Measurements from ENCODE around the gene APEH. TPM values are rescaled to one million over a fixed set of nuclear protein-coding genes. Genes with fewer than 3 reads are reported as not detected.
"Not testable (repeated sequence)": the region's sequence is repeated elsewhere in the genome, so short reads cannot be mapped to it uniquely, and the experiment has no call there.

APEH gene
- total RNA-seq, 1 experiment from 2014 or later: 215 TPM

DNA sequence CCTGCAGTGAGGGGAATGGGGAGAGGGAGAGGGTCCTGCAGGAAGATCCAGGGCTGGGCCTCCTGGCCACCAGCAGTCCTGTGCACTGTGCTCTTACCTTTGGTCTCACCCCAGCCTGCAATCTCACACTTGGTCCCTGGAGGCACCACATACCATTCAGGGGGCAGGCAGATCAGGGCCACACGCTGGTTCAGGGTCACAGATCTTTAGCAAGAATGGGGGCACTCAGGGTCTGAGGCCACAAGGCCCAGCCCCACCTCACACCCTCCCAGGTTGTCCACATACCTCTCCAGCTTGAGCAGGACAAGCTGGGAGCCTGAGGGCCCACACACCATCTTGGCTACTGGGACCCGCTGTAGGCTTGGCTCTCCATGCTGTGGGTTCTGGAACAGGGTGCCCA lies 10.3 kb downstream of the APEH start:
- not testable (repeated sequence) for H3K27me3 ChIP-seq (ENCODE audit: insufficient read depth, low read length); H3K27ac Mint-ChIP-seq; H3K4me3 Mint-ChIP-seq; H3K27ac ChIP-seq (ENCODE audit: insufficient read length, low read depth, low read length); H4K8ac ChIP-seq (replicated peaks; ENCODE audit: insufficient read length, low read depth, low read length); H3K9me3 ChIP-seq (ENCODE audit: control insufficient read depth, low read depth, low read length); H3K56ac ChIP-seq (ENCODE audit: insufficient read length, low read depth, low read length); H3K9me3 Mint-ChIP-seq; H2AK5ac ChIP-seq (ENCODE audit: insufficient read length, low read length); H3K23me2 ChIP-seq (ENCODE audit: insufficient read length, low read depth, low read length, poor library complexity, severe bottlenecking); H3K79me2 ChIP-seq (ENCODE audit: insufficient read depth, low read length); H3K79me1 ChIP-seq (ENCODE audit: insufficient read depth, low read depth, low read length, poor library complexity, severe bottlenecking); H3K4me1 ChIP-seq (ENCODE audit: insufficient read depth, low read length); H3K27me3 Mint-ChIP-seq (ENCODE audit: low read depth); H2BK5ac ChIP-seq (ENCODE audit: insufficient read length, low read length); H2BK20ac ChIP-seq (ENCODE audit: low read depth, low read length, poor library complexity, severe bottlenecking); H2AFZ ChIP-seq (ENCODE audit: low read length); H2BK120ac ChIP-seq (ENCODE audit: low read depth, low read length, poor library complexity, severe bottlenecking); H4K20me1 ChIP-seq (ENCODE audit: control insufficient read depth, insufficient read depth, insufficient read length); H3K4ac ChIP-seq (ENCODE audit: low read depth, low read length); H2BK15ac ChIP-seq (ENCODE audit: low read depth, low read length); DNase-seq; H3T11ph ChIP-seq (ENCODE audit: low read length); H3K4me2 ChIP-seq (ENCODE audit: insufficient read depth, insufficient read length, low read length); H4K91ac ChIP-seq (ENCODE audit: insufficient read length, low read depth, low read length); H3K9ac ChIP-seq (ENCODE audit: extremely low read depth, insufficient read length, low read length); H4K5ac ChIP-seq (ENCODE audit: insufficient read length, low read depth, low read length); H3K18ac ChIP-seq (ENCODE audit: insufficient read length, low read depth, low read length); H3K14ac ChIP-seq (ENCODE audit: insufficient read depth, low read length); H3K23ac ChIP-seq (ENCODE audit: insufficient read length, low read depth, low read length); H2BK12ac ChIP-seq (ENCODE audit: insufficient read length, low read depth, low read length)
- Mint-ChIP-seq H3K36me3 (ENCODE audit: insufficient read depth in 1 of 3, low read depth in 3 of 3) (peaks cover 17 to 45% (median 42%) of the 10 kb centered on the region in 3 experiments; a peak in 6 of 7 replicates), H3K4me1 (peaks cover 11 to 22% of the 10 kb centered on the region in 2 experiments)
- no CpG with 5 or more reads among the region's 2 CpGs for WGBS (ENCODE audit: extremely low coverage, insufficient read length, low lambda C conversion rate)
- TF ChIP-seq, protein P1, sequence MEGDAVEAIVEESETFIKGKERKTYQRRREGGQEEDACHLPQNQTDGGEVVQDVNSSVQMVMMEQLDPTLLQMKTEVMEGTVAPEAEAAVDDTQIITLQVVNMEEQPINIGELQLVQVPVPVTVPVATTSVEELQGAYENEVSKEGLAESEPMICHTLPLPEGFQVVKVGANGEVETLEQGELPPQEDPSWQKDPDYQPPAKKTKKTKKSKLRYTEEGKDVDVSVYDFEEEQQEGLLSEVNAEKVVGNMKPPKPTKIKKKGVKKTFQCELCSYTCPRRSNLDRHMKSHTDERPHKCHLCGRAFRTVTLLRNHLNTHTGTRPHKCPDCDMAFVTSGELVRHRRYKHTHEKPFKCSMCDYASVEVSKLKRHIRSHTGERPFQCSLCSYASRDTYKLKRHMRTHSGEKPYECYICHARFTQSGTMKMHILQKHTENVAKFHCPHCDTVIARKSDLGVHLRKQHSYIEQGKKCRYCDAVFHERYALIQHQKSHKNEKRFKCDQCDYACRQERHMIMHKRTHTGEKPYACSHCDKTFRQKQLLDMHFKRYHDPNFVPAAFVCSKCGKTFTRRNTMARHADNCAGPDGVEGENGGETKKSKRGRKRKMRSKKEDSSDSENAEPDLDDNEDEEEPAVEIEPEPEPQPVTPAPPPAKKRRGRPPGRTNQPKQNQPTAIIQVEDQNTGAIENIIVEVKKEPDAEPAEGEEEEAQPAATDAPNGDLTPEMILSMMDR (conservative IDR thresholded peaks at IDR 0.05): peak; percentile 18; the same call in 1 of the 3 replicates

- not testable (repeated sequence) for H2BK12ac ChIP-seq (ENCODE audit: insufficient read length, low read depth, low read length); DNase-seq; H2BK15ac ChIP-seq (ENCODE audit: low read depth, low read length); H3K4me1 ChIP-seq (ENCODE audit: insufficient read depth, low read length); H3K4me2 ChIP-seq (ENCODE audit: insufficient read depth, insufficient read length, low read length); H2BK120ac ChIP-seq (ENCODE audit: low read depth, low read length, poor library complexity, severe bottlenecking); H3K9me3 Mint-ChIP-seq; H3K18ac ChIP-seq (ENCODE audit: insufficient read length, low read depth, low read length); H3K23me2 ChIP-seq (ENCODE audit: insufficient read length, low read depth, low read length, poor library complexity, severe bottlenecking); H3K27ac Mint-ChIP-seq; H3K4ac ChIP-seq (ENCODE audit: low read depth, low read length); H4K8ac ChIP-seq (replicated peaks; ENCODE audit: insufficient read length, low read depth, low read length); H3K79me2 ChIP-seq (ENCODE audit: insufficient read depth, low read length); H3T11ph ChIP-seq (ENCODE audit: low read length); H2AFZ ChIP-seq (ENCODE audit: low read length); H3K9ac ChIP-seq (ENCODE audit: extremely low read depth, insufficient read length, low read length); H4K20me1 ChIP-seq (ENCODE audit: control insufficient read depth, insufficient read depth, insufficient read length); H3K79me1 ChIP-seq (ENCODE audit: insufficient read depth, low read depth, low read length, poor library complexity, severe bottlenecking); H3K27me3 ChIP-seq (ENCODE audit: insufficient read depth, low read length); H4K91ac ChIP-seq (ENCODE audit: insufficient read length, low read depth, low read length); H3K23ac ChIP-seq (ENCODE audit: insufficient read length, low read depth, low read length); H3K27me3 Mint-ChIP-seq (ENCODE audit: low read depth); H3K9me3 ChIP-seq (ENCODE audit: control insufficient read depth, low read depth, low read length); H3K27ac ChIP-seq (ENCODE audit: insufficient read length, low read depth, low read length); H2BK5ac ChIP-seq (ENCODE audit: insufficient read length, low read length); H2BK20ac ChIP-seq (ENCODE audit: low read depth, low read length, poor library complexity, severe bottlenecking); H3K14ac ChIP-seq (ENCODE audit: insufficient read depth, low read length); H3K56ac ChIP-seq (ENCODE audit: insufficient read length, low read depth, low read length); H4K5ac ChIP-seq (ENCODE audit: insufficient read length, low read depth, low read length); H2AK5ac ChIP-seq (ENCODE audit: insufficient read length, low read length)
- H3K36me3 Mint-ChIP-seq (ENCODE audit: insufficient read depth in 1 of 3, low read depth in 3 of 3): peaks cover 12 to 39% (median 35%) of the 10 kb centered on the region in 3 experiments; a peak in 6 of 7 replicates
- WGBS (ENCODE audit: extremely low coverage, insufficient read length, low lambda C conversion rate): no CpG with 5 or more reads among the region's 10 CpGs
- peak overlapping the region; percentile 36 to 69; a peak in 4 of 5 replicates for H3K4me3 Mint-ChIP-seq
- H3K4me1 Mint-ChIP-seq: peaks cover 14 to 26% of the 10 kb centered on the region in 2 experiments
These were observed 11.0 kb downstream of the APEH start for GRCh38 chr3:49685103-49685502.
